Amniotic epithelial cell (primary cell): Measurements from ENCODE around the gene UGT2A2.

Experiments used
- DNase-seq: peaks from one replicate; pipeline ENCODE4 v3.0.0-alpha.2; 2010; ENCODE audit warnings: low read depth

UGT2A2 gene

DNA sequence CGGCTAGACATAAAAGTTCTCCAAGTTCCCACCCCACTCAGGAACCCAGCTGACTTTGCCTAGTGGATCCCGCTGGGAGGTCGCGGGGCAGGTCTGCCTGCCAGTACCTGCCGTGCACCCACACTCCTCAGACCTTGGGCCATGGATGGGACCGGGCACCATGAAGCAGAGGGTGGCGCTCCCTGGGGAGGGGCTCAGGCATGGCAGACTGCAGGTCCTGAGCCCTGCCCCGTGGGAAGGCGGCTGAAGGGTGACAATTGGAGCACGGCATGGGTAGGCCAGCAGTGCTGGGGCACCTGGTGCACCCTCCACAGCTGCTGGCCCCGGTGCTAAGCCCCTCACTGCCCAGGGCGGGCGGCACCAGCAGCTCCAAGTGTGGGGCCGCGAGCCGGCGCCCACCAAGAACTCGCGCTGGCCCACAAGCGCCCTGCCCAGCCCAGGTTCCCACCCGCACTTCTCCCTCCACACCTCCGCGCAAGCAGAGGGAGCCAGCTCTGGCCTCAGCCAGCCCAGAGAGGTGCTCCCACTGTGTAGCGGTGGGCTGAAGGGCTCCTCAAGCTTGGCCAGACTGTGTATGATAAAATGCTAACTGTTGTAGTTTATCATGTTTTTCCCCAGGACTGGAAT is 63.1 kb downstream of the UGT2A2 start:
- no peak for DNase-seq

DNA sequence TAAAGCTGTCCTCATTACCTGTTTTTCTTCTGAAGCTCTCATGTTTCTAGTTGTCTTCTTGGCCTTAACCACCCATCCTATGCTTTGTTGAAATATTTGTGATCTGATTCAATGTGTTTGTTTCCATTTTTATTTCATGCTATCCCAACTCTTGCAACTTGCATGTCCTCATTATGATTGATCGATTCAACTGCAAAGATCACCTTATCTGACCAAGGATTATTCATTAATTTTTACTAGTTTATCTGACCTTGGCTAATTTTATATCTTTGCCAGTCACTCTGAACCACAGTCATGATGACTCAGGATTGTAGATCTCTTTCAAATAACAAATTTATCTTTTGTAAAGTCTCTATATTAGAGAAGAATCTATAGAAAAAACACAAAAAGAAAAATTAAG is 70.7 kb downstream of the UGT2A2 start:
- DNase-seq = peak; percentile 61

DNA sequence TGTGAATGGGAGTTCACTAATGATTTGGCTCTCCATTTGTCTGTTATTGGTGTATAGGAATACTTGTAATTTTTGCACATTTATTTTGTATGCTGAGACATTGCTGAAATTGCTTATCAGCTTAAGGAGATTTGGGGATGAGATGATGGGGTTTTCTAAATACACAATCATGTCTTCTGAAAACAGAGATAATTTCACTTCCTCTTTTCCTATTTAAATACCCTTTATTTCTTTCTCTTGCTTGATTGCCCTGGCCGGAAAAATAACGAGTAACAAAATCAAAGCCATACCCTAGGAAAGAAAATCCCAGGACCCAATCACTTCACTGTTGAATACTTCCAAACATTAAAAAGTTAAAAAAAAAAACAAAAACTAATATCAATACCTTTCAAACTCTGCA is 76.0 kb downstream of the UGT2A2 start:
- no peak for DNase-seq

DNA sequence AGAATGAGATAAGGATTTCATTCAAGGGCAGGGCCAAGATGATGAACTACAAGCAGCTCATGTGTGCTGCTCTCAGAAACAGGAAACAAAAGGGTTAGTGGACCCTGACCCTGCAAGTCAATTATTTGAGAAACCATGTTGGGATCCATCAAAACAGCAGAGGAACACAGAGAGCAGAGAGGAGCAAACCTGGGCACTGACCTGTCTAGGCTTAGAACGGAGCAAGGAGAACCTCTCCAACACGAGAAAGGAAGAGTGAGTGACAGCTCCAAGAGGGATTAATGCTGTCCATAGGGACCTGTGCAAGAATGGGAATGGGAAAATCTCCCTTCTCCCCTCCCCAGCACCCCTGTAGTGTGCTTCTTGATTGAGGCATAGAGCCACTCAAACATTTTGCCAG is 89.8 kb downstream of the UGT2A2 start:
- no peak for DNase-seq

DNA sequence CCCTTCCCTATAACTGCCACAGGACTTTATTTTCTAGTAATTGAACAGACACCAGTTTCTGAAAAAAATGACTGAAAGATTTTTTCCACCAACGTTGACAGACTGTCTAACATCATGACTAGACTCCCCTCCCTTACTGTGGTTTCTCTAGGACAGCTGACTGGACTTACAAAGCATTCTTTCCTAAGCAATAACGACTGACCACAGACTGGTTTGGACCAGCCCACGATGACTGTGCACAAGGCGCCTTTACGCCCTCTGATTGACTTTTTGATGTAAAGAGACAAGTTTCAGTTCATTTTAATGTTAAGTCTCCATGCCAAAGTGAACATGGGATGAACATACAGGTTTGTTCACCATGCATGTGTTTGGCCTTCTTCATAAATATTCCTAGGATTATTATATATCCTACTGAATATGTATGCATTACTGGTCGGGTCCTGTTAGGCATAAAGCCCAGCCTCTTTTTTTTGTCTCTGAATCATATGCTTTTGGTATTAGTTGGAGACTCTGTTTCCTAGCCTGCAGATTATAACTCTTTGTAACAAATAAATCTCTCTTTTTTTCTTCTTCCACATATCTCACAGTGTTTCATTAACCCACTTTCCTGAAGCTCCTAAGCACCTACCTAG is 93.2 kb downstream of the UGT2A2 start:
- DNase-seq = peak; percentile 90
